Activated naive CD8-positive, alpha-beta T cell treated with anti-CD3 and anti-CD28 coated beads, Interleukin-2, amount 50 U/mL, for 24 hours (primary cell): Measurements from ENCODE around the gene AFF1.
A peak's percentile ranks its signal among the peaks of the same experiment; 100 is the strongest.
"Not testable (repeated sequence)": the region's sequence is repeated elsewhere in the genome, so short reads cannot be mapped to it uniquely, and the experiment has no call there.

ENCODE experiments used
- ATAC-seq: fragments of 150-1000 bp; cut with Tn5 transposase; one replicate; pipeline ENCODE4 v1.10.0; 2021
- DNase-seq: peaks from one replicate; pipeline ENCODE4 v3.0.0; 2021
- H3K27ac Mint-ChIP-seq: one replicate; pipeline ENCODE4 v1.8.0; 2021; ENCODE audit warnings: mild to moderate bottlenecking, mixed read lengths
- H3K27me3 Mint-ChIP-seq: one replicate; pipeline ENCODE4 v1.8.0; 2021; ENCODE audit warnings: mixed read lengths
- H3K36me3 Mint-ChIP-seq: one replicate; pipeline ENCODE4 v1.8.0; 2021; ENCODE audit warnings: low read depth, mixed read lengths
- H3K4me1 Mint-ChIP-seq: one replicate; pipeline ENCODE4 v1.8.0; 2021; ENCODE audit warnings: mixed read lengths
- H3K4me3 Mint-ChIP-seq: one replicate; pipeline ENCODE4 v1.8.0; 2021; ENCODE audit warnings: mild to moderate bottlenecking, moderate library complexity, mixed read lengths
- H3K9me3 Mint-ChIP-seq: one replicate; pipeline ENCODE4 v1.8.0; 2021; ENCODE audit warnings: mixed read lengths

Gene AFF1

DNA sequence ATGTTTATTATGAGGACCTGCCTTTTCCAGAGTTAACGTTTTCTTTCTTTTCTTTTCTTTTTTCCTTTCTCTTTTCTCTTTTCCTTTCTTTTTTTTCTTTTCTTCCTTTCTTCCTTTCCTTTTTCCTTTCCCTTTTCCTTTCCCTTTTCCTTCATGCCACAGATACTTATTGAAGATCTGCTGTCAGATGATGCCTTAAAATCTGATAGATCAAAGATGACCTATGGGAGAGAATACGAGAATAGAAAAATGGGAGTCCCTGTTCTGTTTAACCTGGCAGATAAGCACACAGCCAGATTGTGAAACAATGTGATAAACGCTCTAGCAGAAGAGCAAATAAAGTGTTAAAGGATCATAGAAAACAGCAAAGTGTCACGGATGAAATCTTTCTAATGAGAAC is 38.9 kb downstream of the AFF1 start:
- Mint-ChIP-seq H3K4me1 (peaks cover 67% of the 10 kb centered on the region), H3K27me3 (no peaks in the 10 kb centered on the region), H3K27ac (no peak overlapping the region), H3K9me3 (no peaks in the 10 kb centered on the region), H3K36me3 (peaks cover 3% of the 10 kb centered on the region), H3K4me3 (no peak overlapping the region)
- DNase-seq (no peak), ATAC-seq (no peak)

DNA sequence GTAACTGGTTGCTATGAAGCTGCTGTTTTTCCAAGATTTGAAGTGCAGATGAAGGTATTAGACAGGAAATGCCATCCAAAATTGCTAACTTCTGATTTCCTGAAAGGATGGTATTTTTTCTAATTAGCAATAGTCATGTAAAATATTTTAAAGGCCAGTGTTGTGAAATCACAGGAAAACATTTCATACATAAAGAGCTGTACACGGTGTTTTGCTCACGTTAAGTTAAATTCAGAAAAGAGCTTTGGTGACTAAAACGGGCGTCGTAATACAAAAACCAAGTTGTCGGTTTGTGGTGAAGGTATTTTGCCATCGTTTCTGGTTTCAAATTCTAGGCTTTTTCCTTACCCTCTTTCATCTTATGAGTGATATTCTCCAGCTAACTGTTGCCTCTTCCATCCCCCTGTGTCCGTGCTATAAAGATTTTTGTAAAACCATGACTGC is 39.8 kb downstream of the AFF1 start:
- no peak for DNase-seq
- Mint-ChIP-seq H3K9me3 (no peaks in the 10 kb centered on the region), H3K4me3 (peak overlapping the region; percentile 4), H3K27ac (peak overlapping the region; percentile 60), H3K27me3 (no peaks in the 10 kb centered on the region), H3K4me1 (peaks cover 75% of the 10 kb centered on the region), H3K36me3 (peaks cover 3% of the 10 kb centered on the region)
- peak; percentile 14 for ATAC-seq

DNA sequence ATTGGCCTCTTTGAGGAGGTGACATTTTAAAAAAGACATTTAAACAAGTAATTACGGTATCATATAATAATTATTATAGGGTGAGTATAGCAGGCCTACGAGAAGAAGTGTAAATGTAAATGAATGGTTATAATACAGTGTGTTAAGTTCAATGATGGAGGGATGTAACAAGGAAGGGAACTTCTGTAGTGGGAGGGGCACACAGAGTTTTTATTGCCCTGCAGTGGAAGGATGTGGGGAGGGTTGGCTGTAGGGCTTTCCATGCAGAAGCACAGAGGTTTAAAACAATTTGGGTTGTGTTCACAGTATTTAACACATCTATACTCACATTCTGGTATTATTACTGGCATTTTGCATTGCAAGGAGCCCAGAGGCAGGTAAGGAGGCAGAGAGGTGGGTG is 41.1 kb downstream of the AFF1 start:
- no peak for DNase-seq
- no peaks in the 10 kb centered on the region for H3K9me3 Mint-ChIP-seq
- peaks cover 72% of the 10 kb centered on the region for H3K4me1 Mint-ChIP-seq
- peak overlapping the region; percentile 57 for H3K27ac Mint-ChIP-seq
- peaks cover 3% of the 10 kb centered on the region for H3K36me3 Mint-ChIP-seq
- no peak overlapping the region for H3K4me3 Mint-ChIP-seq
- no peaks in the 10 kb centered on the region for H3K27me3 Mint-ChIP-seq
- ATAC-seq: no peak

DNA sequence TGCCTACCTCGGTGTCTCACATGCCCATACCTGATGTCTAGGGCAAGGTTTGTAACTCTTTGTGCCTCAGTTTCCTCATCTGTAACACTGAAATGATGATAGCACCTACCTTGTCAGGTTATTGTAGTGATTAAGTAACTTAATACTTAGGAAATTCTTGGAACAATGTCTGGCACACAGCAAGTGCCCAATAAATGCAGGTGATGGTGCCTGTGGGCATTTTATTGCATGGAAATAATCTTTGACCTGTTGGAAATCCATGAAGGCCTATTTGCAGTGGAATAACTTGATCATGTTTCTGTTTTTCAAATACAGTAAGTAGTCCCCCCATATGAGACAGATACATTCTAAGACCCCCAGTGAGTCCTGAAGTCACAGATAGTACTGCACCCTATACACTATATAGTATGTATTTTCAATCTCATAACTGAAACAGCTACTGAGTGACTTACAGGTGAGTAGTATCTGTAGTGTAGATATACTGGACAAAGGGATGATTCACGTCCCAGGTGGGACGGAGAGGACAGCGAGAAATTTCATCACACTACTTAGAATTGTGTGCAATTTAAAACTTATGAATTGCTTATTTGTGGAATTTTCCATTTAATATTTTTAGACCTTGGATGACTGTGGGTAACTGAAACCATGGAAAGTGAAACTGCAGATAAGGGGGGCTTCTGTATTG is 42.1 kb downstream of the AFF1 start:
- H3K4me1 Mint-ChIP-seq: peaks cover 70% of the 10 kb centered on the region
- no peak for DNase-seq
- no peaks in the 10 kb centered on the region for H3K27me3 Mint-ChIP-seq
- peaks cover 8% of the 10 kb centered on the region for H3K36me3 Mint-ChIP-seq
- ATAC-seq: peak; percentile 64
- H3K9me3 Mint-ChIP-seq: no peaks in the 10 kb centered on the region
- no peak overlapping the region for H3K4me3 Mint-ChIP-seq
- peak overlapping the region; percentile 71 for H3K27ac Mint-ChIP-seq

- Mint-ChIP-seq H3K27me3 (no peaks in the 10 kb centered on the region), H3K9me3 (no peaks in the 10 kb centered on the region), H3K36me3 (peaks cover 10% of the 10 kb centered on the region), H3K4me3 (no peak overlapping the region), H3K4me1 (peaks cover 71% of the 10 kb centered on the region), H3K27ac (peak overlapping the region; percentile 71)
- DNase-seq: no peak
- peak; percentile 89 for ATAC-seq
These were observed 42.9 kb downstream of the AFF1 start for GRCh38 chr4:86977621-86978184.

DNA sequence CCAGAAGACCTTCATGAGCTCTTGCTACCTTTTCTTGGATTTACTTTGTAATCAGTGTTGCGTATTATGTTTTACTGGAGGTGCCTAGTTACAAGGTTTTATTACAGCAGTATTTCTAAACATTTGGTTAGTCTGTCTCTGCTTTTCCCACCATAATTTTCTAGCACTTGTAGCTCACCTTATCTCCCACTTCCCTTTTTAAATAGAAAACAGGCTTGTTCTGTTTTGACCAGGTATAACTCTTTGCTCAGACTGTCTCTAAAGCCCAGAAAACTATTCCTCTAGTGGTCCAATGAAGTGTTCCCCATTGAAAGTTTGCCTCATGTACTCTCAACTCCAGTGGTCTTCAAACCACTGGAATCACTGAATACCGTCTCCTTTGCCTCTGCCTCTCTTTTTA is 43.9 kb downstream of the AFF1 start:
- no peak for DNase-seq
- H3K27ac Mint-ChIP-seq: no peak overlapping the region
- H3K27me3 Mint-ChIP-seq: no peaks in the 10 kb centered on the region
- no peak overlapping the region for H3K4me3 Mint-ChIP-seq
- H3K4me1 Mint-ChIP-seq: peaks cover 62% of the 10 kb centered on the region
- no peaks in the 10 kb centered on the region for H3K9me3 Mint-ChIP-seq
- H3K36me3 Mint-ChIP-seq: peaks cover 10% of the 10 kb centered on the region
- ATAC-seq: no peak

DNA sequence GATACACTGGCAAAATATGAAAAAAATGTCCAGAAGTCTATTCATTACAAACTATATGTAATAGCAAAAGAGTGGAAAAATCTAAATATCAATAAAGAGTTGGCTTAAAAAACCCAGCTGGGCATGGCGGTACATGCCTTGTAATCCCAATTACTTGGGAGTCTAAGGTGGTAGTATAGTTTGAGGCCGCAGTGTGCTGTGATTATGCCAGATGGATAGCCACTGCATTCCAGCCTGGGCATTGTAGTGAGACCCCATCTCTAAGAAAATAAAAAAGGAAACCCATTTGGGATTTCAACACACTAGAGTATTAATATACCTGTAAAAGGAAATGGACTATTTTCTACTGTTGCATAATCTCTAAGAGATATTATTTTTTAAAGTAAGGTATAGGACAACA is 45.4 kb downstream of the AFF1 start:
- Mint-ChIP-seq H3K27ac (no peak overlapping the region), H3K4me1 (peaks cover 51% of the 10 kb centered on the region), H3K27me3 (no peaks in the 10 kb centered on the region), H3K9me3 (no peaks in the 10 kb centered on the region), H3K36me3 (peaks cover 8% of the 10 kb centered on the region), H3K4me3 (no peak overlapping the region)
- DNase-seq: no peak
- no peak for ATAC-seq

DNA sequence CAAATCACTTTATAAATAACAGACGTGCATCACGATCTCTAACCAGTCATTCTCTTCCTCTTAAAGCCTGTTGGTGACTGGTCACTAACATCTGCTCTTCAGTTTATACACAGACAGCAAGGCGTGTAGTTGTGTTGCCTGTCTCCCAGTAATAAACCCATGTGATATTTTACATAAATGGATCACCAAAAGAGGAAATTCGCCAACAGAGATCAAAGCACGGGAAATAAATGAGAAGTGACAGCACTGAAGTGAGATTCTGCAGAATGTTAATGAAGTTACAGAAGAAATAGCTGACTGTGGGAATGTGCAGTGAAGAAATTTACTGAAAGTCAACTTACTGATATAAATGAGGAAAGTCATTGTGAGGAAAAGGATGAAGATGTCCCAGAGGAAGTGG is 47.0 kb downstream of the AFF1 start:
- ATAC-seq: no peak
- peak overlapping the region; percentile 19 for H3K27ac Mint-ChIP-seq
- H3K9me3 Mint-ChIP-seq: no peaks in the 10 kb centered on the region
- H3K4me3 Mint-ChIP-seq: no peak overlapping the region
- no peaks in the 10 kb centered on the region for H3K27me3 Mint-ChIP-seq
- DNase-seq: no peak
- peaks cover 8% of the 10 kb centered on the region for H3K36me3 Mint-ChIP-seq
- H3K4me1 Mint-ChIP-seq: peaks cover 37% of the 10 kb centered on the region

GRCh38 chr4:86985852-86986251 is 51.0 kb downstream of the AFF1 start:
- H3K4me3 Mint-ChIP-seq, H3K36me3 Mint-ChIP-seq, ATAC-seq, H3K27ac Mint-ChIP-seq, H3K4me1 Mint-ChIP-seq, H3K9me3 Mint-ChIP-seq, H3K27me3 Mint-ChIP-seq, DNase-seq: not testable (repeated sequence)

DNA sequence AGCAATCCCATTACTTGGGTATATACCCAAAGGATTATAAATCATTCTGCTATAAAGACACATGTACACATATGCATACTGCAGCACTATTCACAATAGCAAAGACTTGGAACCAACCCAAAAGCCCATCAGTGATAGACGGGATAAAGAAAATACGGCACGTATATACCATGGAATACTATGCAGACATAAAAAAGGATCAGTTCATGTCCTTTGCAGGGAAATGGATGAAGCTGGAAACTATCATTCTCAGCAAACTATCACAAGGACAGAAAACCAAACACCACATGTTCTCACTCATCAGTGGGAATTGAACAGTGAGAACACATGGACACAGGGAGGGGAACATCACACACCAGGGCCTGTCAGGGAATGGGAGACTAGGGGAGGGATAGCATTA is 54.8 kb downstream of the AFF1 start:
- not testable (repeated sequence) for H3K4me3 Mint-ChIP-seq, H3K4me1 Mint-ChIP-seq, H3K9me3 Mint-ChIP-seq, DNase-seq, ATAC-seq, H3K36me3 Mint-ChIP-seq, H3K27me3 Mint-ChIP-seq, H3K27ac Mint-ChIP-seq

GRCh38 chr4:86990510-86990909 is 55.7 kb downstream of the AFF1 start:
- no peaks in the 10 kb centered on the region for H3K4me1 Mint-ChIP-seq
- H3K9me3 Mint-ChIP-seq: no peaks in the 10 kb centered on the region
- H3K27ac Mint-ChIP-seq: no peak overlapping the region

GRCh38 chr4:86991994-86992393 is 57.2 kb downstream of the AFF1 start:
- H3K4me1 Mint-ChIP-seq: peaks cover 2% of the 10 kb centered on the region
- no peak for DNase-seq
- H3K27ac Mint-ChIP-seq: no peak overlapping the region
- no peaks in the 10 kb centered on the region for H3K27me3 Mint-ChIP-seq
- H3K9me3 Mint-ChIP-seq: no peaks in the 10 kb centered on the region
- ATAC-seq: no peak
- peaks cover 3% of the 10 kb centered on the region for H3K36me3 Mint-ChIP-seq
- H3K4me3 Mint-ChIP-seq: no peak overlapping the region

More at GRCh38 chr4:86990510-86990909, 55.7 kb downstream of the AFF1 start:
- no peak overlapping the region for H3K4me3 Mint-ChIP-seq
- H3K27me3 Mint-ChIP-seq: no peaks in the 10 kb centered on the region
- H3K36me3 Mint-ChIP-seq: peaks cover 3% of the 10 kb centered on the region
- ATAC-seq (no peak), DNase-seq (no peak)

DNA sequence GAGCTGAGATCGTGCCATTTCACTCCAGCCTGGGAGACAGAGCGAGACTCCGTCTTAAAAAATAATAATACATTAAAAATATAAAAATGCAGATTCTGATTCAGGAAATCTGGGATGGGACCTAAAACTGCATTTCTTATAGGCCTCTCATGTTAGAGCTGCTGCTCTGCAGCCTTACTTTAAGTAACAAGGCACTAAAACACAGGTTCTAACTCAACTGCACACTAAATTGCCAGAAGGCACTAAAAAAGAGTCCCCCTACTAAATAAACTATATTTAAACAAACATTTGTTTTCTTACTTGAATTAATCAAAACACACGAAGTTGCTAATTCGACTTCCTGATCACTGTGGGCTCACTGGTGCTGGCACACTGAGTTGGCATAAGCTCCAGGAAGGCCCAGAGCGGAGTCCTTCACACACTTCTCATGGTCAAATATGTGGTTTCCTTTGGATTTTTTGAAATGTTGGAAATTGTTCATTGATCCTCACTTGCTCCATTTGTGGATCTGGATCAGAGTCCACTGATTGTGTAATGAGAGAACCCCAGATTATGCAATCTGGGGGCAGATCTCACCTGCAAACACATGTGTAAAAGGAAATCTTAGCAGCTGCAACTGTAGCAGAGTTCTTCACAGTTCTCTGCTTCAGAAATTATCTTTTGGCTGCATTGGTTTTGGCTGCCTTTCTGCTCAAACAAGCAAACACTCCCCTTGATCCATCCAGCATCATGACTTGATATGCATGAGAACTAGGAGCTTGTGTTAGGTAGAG is 59.3 kb downstream of the AFF1 start:
- no peak for ATAC-seq
- Mint-ChIP-seq H3K4me3 (no peak overlapping the region), H3K27me3 (no peaks in the 10 kb centered on the region), H3K36me3 (no peaks in the 10 kb centered on the region), H3K9me3 (no peaks in the 10 kb centered on the region), H3K27ac (no peak overlapping the region), H3K4me1 (peaks cover 9% of the 10 kb centered on the region)
- no peak for DNase-seq

GRCh38 chr4:86994686-86995085 is 59.9 kb downstream of the AFF1 start:
- no peak overlapping the region for H3K27ac Mint-ChIP-seq
- H3K4me3 Mint-ChIP-seq: no peak overlapping the region
- H3K27me3 Mint-ChIP-seq: no peaks in the 10 kb centered on the region
- H3K36me3 Mint-ChIP-seq: no peaks in the 10 kb centered on the region
- no peak for DNase-seq
- H3K4me1 Mint-ChIP-seq: peaks cover 13% of the 10 kb centered on the region
- H3K9me3 Mint-ChIP-seq: no peaks in the 10 kb centered on the region
- ATAC-seq: no peak

- H3K36me3 Mint-ChIP-seq, H3K27ac Mint-ChIP-seq, ATAC-seq, DNase-seq, H3K4me3 Mint-ChIP-seq, H3K9me3 Mint-ChIP-seq, H3K27me3 Mint-ChIP-seq: not testable (repeated sequence)
- peaks cover 22% of the 10 kb centered on the region for H3K4me1 Mint-ChIP-seq
These were observed 61.7 kb downstream of the AFF1 start for GRCh38 chr4:86996510-86996909.
